ENCODE measurements around the gene PCSK1N. TPM values are rescaled to one million over a fixed set of nuclear protein-coding genes. Genes with fewer than 3 reads are reported as not detected.
"Not testable (repeated sequence)": the region's sequence is repeated elsewhere in the genome, so short reads cannot be mapped to it uniquely, and the experiment has no call there.

Gene PCSK1N
- total RNA-seq, 1 donor = not detected

DNA sequence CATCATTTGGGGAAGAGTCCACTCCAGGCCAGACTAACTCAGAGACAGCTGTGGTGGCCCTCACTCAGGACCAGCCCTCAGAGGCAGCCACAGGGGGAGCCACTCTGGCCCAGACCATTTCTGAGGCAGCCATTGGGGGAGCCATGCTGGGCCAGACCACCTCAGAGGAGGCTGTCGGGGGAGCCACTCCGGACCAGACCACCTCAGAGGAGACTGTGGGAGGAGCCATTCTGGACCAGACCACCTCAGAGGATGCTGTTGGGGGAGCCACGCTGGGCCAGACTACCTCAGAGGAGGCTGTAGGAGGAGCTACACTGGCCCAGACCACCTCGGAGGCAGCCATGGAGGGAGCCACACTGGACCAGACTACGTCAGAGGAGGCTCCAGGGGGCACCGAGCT lies 12.4 kb downstream of the PCSK1N start:
- TF ChIP-seq, protein P1, sequence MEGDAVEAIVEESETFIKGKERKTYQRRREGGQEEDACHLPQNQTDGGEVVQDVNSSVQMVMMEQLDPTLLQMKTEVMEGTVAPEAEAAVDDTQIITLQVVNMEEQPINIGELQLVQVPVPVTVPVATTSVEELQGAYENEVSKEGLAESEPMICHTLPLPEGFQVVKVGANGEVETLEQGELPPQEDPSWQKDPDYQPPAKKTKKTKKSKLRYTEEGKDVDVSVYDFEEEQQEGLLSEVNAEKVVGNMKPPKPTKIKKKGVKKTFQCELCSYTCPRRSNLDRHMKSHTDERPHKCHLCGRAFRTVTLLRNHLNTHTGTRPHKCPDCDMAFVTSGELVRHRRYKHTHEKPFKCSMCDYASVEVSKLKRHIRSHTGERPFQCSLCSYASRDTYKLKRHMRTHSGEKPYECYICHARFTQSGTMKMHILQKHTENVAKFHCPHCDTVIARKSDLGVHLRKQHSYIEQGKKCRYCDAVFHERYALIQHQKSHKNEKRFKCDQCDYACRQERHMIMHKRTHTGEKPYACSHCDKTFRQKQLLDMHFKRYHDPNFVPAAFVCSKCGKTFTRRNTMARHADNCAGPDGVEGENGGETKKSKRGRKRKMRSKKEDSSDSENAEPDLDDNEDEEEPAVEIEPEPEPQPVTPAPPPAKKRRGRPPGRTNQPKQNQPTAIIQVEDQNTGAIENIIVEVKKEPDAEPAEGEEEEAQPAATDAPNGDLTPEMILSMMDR (IDR thresholded peaks at IDR 0.05; ENCODE audit: insufficient read depth, low read length) = no peak
- H3K4me3 ChIP-seq (ENCODE audit: low read depth, low read length) = no peak overlapping the region
- no peak for DNase-seq (ENCODE audit: low read depth)

DNA sequence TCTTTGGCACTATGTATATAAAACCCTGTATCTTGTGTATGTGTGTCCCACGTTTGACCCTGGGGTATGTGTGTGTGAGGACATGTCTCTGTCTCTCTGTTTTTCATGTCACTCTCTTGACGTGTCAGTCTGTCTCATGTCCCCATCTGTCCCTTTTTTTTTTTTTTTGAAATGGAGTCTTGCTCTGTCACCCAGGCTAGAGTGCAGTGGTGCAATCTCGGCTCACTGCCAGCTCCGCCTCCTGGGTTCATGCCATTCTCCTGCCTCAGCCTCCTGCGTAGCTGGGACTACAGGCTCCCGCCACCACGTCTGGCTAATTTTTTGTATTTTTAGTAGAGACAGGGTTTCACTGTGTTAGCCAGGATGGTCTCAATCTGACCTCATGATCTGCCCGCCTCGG lies 16.0 kb downstream of the PCSK1N start:
- H3K4me3 ChIP-seq (ENCODE audit: low read depth, low read length); DNase-seq (ENCODE audit: low read depth): not testable (repeated sequence)

GRCh38 chrX:48818866-48819265 lies 16.5 kb downstream of the PCSK1N start:
- DNase-seq (ENCODE audit: low read depth) = no peak
- no peak overlapping the region for H3K4me3 ChIP-seq (ENCODE audit: low read depth, low read length)
- TF ChIP-seq, protein P1 (IDR thresholded peaks at IDR 0.05; ENCODE audit: insufficient read depth, low read length) = no peak

DNA sequence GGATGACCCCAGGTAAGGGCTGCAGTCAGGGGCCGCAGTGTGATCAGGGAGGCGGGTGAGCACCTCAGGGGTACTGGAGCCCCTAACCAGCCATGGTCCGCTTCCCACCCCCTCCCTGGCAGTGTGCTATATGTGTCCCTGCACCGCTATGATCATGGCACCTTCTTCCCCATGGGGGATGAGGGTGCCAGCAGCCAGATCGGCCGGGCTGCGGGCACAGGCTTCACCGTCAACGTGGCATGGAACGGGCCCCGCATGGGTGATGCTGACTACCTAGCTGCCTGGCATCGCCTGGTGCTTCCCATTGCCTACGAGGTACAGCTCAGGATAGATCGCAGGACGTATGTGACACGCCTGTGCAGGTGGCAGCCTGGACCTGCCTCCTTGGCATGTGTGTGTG lies 17.3 kb downstream of the PCSK1N start:
- no peak overlapping the region for H3K4me3 ChIP-seq (ENCODE audit: low read depth, low read length)
- TF ChIP-seq, protein P1 (IDR thresholded peaks at IDR 0.05; ENCODE audit: insufficient read depth, low read length) = no peak
- DNase-seq (ENCODE audit: low read depth) = no peak

- H3K4me3 ChIP-seq (ENCODE audit: low read depth, low read length) = no peak overlapping the region
- no peak for DNase-seq (ENCODE audit: low read depth)
- TF ChIP-seq, protein P1 (IDR thresholded peaks at IDR 0.05; ENCODE audit: insufficient read depth, low read length) = no peak
Observed at GRCh38 chrX:48816014-48816810, 19.2 kb downstream of the PCSK1N start.

DNA sequence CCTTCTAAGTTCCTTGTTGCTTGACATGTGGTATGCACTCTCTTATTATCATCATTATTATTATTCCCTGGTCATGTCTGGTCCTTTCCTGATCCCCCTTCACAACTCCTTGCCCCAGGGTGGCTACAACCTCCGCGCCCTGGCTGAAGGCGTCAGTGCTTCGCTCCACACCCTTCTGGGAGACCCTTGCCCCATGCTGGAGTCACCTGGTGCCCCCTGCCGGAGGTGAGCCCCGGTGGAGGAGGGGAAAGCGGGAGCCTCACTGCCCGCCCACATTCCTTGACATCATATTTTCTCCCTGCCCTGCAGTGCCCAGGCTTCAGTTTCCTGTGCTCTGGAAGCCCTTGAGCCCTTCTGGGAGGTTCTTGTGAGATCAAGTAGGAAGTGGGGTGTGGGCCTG lies 20.1 kb downstream of the PCSK1N start:
- no peak overlapping the region for H3K4me3 ChIP-seq (ENCODE audit: low read depth, low read length)
- no peak for DNase-seq (ENCODE audit: low read depth)
- TF ChIP-seq, protein P1 (IDR thresholded peaks at IDR 0.05; ENCODE audit: insufficient read depth, low read length) = no peak

- TF ChIP-seq, protein P1 (IDR thresholded peaks at IDR 0.05; ENCODE audit: insufficient read depth, low read length) = no peak
- DNase-seq (ENCODE audit: low read depth) = no peak
- H3K4me3 ChIP-seq (ENCODE audit: low read depth, low read length) = no peak overlapping the region
Observed at GRCh38 chrX:48814722-48815121, 20.7 kb downstream of the PCSK1N start.
